ENCODE measurements around the gene RABL6.
"Not testable (repeated sequence)": the region's sequence is repeated elsewhere in the genome, so short reads cannot be mapped to it uniquely, and the experiment has no call there.

Gene RABL6

GRCh38 chr9:136823136-136824046 lies 15.6 kb downstream of the RABL6 start:
- no peak for DNase-seq

DNA sequence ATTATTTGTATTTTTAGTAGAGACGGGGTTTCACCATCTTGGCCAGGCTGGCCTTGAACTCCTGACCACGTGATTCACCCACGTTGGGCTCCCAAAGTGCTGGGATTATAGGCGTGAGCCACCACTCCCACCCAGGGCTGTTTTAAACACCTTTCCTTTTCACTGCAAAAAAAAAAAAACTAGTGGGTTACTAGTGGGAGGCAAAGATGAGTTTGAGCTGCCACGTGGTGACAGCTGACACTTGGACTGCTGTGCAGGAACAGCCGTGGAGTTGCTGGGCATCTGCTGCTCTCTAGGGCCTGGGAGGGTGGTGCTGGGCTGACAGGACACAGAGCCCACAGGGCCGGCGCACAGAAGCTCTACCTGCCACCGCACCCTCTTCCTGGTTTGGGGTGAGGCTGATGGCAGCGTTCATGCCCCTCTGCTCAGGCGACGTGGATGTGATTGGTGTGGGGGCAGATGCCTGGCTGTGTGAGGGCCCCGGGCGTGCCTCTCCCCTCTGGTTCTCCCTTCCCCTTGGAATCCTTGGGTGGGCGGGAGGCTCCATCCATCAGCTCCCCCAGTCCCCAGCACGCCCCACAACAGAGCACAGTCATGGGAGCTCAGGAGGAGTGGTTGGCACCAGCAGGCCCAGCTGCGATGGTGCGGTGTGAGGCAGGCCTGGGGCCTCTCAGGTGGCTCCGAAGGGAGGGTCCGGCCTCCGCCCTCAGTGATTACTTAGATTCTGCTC lies 16.9 kb downstream of the RABL6 start:
- DNase-seq: no peak

GRCh38 chr9:136825295-136826187 lies 17.8 kb downstream of the RABL6 start:
- no peak for DNase-seq

DNA sequence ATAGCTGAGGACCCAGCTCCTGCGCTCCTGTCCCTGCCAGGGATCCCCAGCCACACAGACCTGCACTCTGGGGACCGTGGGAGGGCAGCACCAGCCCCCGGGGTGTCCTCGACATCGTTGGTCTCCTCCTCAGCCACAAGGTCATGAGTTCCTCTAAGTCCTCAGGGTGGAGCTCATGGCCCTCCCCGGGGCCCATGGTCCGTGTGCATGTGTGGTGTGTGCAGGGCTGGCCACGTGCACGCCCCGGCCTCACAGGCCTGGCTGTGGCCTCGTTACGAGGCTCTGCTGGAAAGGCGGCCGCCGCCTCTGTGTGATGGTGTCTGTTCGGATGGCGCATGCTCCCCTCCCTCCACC lies 18.4 kb downstream of the RABL6 start:
- DNase-seq: no peak

DNA sequence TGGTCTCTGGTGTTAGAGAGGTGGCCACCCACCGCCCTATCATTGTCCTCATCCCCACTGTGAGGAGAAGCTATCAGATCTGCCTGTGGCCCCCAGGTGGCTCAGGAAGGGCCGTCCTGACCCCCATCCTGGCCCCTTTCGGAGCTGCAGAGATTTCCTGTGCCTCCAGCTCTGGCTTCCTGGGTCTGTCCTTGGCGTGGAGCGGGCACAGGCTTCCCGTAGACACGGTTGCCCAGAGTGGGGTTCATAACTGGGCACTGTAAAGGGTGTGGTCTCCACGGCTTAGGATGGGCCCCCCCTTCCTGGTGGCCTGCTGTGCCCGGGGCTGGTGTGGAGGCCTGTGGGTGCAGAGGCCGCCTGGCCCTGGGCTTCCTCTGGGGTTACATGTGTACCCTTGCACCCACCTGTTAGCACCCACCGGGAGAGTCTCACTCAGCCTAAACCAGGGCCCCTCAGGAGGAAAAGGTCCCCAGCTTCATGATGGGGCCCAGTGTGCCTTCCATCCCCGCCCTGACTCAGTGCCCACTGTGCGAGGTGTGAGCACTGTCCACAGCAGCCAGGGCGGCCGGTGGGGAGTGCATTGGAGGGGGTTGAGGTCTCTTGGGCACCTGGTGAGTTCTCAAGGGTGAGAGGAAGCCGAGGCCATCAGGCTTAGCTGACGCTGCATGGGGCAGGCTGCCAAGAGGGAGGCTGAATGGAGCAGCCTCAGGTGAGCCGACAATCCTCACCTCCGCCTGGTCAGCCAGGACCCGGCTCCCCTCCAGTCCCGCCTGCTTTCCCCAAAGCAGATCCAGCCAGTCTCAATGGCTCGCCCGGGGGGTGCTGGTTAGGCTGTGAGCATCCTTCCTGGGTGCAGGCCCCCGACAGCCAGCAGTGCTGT lies 19.2 kb downstream of the RABL6 start:
- no peak for DNase-seq

DNA sequence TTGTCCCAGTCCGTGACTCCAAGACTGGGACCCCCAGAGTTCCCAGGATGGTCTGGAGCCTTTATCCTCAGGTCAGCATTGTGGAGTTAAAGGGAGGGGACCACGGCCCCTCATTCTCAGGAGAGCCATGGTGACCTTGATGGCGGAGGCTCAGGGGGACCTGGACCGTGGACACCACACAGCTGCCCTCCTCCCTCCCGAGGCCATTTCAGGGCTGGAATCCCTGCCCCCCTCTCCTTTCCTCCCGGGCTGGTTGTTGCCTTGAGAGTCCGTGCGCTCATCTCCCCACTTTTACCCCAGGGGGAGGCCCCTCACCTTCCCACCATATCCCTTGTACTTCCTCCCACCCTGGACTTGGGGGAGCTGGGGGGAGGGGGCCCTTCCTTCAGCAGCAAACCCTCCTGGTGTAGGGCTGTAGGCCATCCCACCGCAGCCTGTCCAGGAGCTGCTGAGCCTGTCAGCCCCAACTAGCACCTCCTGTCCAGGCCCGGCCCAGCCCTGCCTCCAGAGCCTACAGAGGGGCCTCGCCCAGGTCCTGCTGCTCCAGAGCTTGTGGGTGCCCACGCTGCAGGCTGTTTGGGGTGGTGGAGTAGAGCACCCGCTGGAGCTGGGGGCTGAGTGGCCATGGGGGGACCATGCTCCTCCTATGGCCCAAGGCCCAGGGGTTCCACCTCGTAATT lies 20.2 kb downstream of the RABL6 start:
- DNase-seq: no peak

DNA sequence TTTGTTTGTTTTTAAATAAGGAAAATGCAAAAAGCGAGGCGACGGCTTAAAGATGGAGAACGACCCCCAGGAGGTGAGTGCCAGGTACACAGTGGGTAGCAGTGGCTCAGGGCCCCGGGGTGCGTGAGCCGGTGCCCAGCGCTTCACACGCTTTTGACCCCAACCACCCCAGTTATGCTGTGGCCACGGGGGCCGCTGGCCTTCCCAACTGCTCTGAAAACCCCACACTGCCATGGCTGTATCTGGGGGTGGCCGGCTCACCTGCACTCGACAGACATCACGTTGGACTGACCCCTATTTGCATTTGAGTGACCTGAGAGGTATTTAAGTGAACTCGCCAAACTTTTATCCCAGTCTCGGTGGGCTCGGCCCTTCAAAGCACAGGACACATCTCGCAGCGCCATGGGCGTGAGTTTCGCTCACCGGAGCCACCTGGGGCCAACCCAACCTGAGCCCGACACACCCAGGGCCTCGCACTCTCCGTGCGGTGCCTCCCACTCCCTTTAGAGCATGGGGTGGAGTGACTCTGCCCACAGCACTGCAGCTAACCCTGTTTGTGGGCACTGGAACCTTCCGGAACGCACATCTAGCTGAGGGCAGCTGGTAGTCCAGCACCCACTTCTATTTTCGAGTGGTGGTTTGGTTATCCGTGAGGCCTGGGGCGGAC lies 20.9 kb downstream of the RABL6 start:
- no peak for DNase-seq

GRCh38 chr9:136829412-136829811 lies 21.7 kb downstream of the RABL6 start:
- DNase-seq: no peak

GRCh38 chr9:136829981-136830885 lies 22.5 kb downstream of the RABL6 start:
- DNase-seq: no peak

- no peak for DNase-seq
These were observed 23.4 kb downstream of the RABL6 start for GRCh38 chr9:136831002-136831719.

DNA sequence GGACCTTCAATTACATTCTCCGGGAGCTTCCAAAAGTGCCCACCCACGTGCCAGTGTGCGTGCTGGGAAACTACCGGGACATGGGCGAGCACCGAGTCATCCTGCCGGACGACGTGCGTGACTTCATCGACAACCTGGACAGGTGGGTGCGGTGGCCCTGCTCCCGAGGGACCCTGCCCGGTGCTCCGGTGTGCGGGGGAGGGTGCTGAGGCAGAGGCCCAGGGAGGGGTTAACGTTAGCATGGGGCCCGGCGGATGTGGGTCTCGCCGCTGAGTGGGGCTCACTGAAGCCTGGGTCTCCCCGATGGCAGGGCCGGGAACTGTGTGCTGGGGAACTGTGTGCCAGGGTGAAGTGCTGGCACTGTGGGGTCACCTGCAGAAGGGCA lies 24.0 kb downstream of the RABL6 start:
- DNase-seq: no peak

- no peak for DNase-seq
These were observed 24.8 kb downstream of the RABL6 start for GRCh38 chr9:136832581-136832980.

GRCh38 chr9:136833381-136834048 lies 25.8 kb downstream of the RABL6 start:
- not testable (repeated sequence) for DNase-seq

- no peak for DNase-seq
These were observed 27.6 kb downstream of the RABL6 start for GRCh38 chr9:136835162-136835931.

- DNase-seq: no peak
These were observed 28.5 kb downstream of the RABL6 start for GRCh38 chr9:136835932-136836904.

DNA sequence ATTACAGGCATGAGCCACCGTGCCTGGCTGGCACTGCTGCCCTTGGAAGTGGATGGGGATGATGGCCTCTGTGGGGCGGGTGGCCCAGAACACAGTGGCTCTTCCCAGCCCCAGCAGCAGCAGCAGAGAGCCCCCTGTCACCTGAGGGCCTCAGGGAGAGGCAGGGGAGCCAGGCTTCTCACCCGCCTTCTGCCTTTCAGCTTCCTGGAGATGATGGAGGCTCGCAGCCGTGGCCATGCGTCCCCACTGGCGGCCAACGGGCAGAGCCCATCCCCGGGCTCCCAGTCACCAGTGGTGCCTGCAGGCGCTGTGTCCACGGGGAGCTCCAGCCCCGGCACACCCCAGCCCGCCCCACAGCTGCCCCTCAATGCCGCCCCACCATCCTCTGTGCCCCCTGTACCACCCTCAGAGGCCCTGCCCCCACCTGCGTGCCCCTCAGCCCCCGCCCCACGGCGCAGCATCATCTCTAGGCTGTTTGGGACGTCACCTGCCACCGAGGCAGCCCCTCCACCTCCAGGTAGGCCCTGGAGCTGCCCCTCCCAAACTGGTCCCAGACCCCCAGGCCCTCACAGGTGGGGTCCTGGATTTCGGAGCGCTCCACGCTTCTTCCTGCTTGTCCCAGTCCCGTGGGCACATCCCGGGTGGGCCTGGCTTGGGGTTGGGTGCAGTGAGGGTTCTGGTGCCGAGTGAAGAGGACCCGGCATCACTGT lies 29.6 kb downstream of the RABL6 start:
- DNase-seq: no peak
